Loucy (cell line): Measurements from ENCODE around the gene KCNQ2.

Experiments used
- H2AFZ ChIP-seq: fragments of 200-600 bp; sonication (generic); 2 replicates; pipeline ENCODE4 v1.6.0; 2016; ENCODE audit warnings: antibody characterized with exemption, mild to moderate bottlenecking, low read length, moderate library complexity
- H3F3A ChIP-seq: fragments of 200-600 bp; 2 replicates; pipeline ENCODE4 v1.6.0; 2016; ENCODE audit warnings: antibody characterized with exemption, low read depth, mild to moderate bottlenecking
- H3K27me3 ChIP-seq: fragments of 200-600 bp; sonication (generic); 2 replicates; pipeline ENCODE4 v1.6.1; 2014; ENCODE audit warnings: low read length, mild to moderate bottlenecking; ENCODE audit not compliant: insufficient read depth, poor library complexity, severe bottlenecking
- H3K36me3 ChIP-seq: fragments of 200-600 bp; sonication (generic); 2 replicates; pipeline ENCODE4 v1.6.1; 2016; ENCODE audit warnings: low read length; ENCODE audit not compliant: insufficient read depth
- H3K4me1 ChIP-seq: fragments of 200-600 bp; sonication (generic); 2 replicates; pipeline ENCODE4 v1.5.1; 2014; ENCODE audit warnings: low read length, mild to moderate bottlenecking; ENCODE audit not compliant: insufficient read depth, poor library complexity, severe bottlenecking
- H3K4me2 ChIP-seq: fragments of 200-600 bp; sonication (generic); 2 replicates; pipeline ENCODE4 v1.6.0; 2014; ENCODE audit warnings: antibody characterized with exemption, low read length, low read depth, mild to moderate bottlenecking; ENCODE audit not compliant: poor library complexity, severe bottlenecking
- H3K4me3 ChIP-seq: fragments of 200-600 bp; sonication (generic); 2 replicates; pipeline ENCODE4 v1.5.1; 2014; ENCODE audit warnings: low read length, mild to moderate bottlenecking, mixed read lengths; ENCODE audit not compliant: poor library complexity, severe bottlenecking
- H3K79me2 ChIP-seq: fragments of 200-600 bp; sonication (generic); 2 replicates; pipeline ENCODE4 v1.6.1; 2014; ENCODE audit warnings: low read length; ENCODE audit not compliant: insufficient read depth
- H3K9ac ChIP-seq: fragments of 200-600 bp; sonication (generic); 2 replicates; pipeline ENCODE4 v1.6.0; 2014; ENCODE audit warnings: mild to moderate bottlenecking, low read depth, low read length, moderate library complexity; ENCODE audit not compliant: poor library complexity, severe bottlenecking
- H3K9me2 ChIP-seq: fragments of 200-600 bp; sonication (generic); replicated peaks from 2 replicates; pipeline ENCODE4 v1.6.1; 2016; ENCODE audit warnings: low read depth, low read length, mixed read lengths
- H3K9me3 ChIP-seq: fragments of 200-600 bp; sonication (generic); 2 replicates; pipeline ENCODE4 v1.6.1; 2014; ENCODE audit warnings: mild to moderate bottlenecking, antibody characterized with exemption, low read length, low read depth; ENCODE audit not compliant: insufficient read depth
- H4K20me1 ChIP-seq: fragments of 200-600 bp; sonication (generic); 2 replicates; pipeline ENCODE4 v1.6.0; 2014; ENCODE audit warnings: antibody characterized with exemption, low read length, mild to moderate bottlenecking; ENCODE audit not compliant: insufficient read depth, poor library complexity, severe bottlenecking
- CTCF ChIP-seq: fragments of 200-600 bp; sonication (generic); conservative IDR thresholded peaks from 2 replicates; pipeline ENCODE4 v1.5.1; 2014; ENCODE audit warnings: mild to moderate bottlenecking, antibody characterized with exemption, low read length
- EZH2phosphoT487 ChIP-seq: fragments of 200-600 bp; IDR thresholded peaks from 2 replicates; pipeline ENCODE4 v1.6.1; 2018; ENCODE audit warnings: antibody characterized with exemption, mild to moderate bottlenecking, moderate library complexity, borderline replicate concordance

Gene KCNQ2

GRCh38 chr20:63488315-63489251 lies 16.1 kb upstream of the KCNQ2 start:
- no peak overlapping the region for H3K4me3 ChIP-seq

DNA sequence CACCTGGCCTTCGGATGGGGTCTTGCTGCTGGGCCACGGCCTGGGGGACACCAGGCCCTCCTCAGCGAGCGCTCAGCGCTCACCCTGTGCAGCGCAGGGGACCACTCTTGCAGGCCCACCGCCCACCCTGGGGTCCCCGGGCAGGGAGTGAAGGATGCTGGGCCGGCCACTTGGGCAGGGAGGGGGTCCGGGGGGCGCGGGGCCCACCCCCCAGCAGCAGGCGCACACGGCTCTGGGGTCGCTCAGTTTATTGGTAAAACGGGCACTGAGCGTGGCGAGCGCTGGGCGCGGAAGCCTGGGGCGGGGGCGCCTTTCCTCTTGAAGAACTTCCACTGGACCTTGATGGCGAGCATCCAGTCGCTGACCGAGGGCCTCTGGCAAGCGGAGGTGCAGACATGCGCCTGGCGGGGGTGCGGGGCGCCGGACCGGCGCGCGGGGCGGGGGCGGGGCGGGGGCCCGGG lies 15.4 kb upstream of the KCNQ2 start:
- Histone ChIP-seq H3K79me2 (no peaks in the 10 kb centered on the region), H3K9me2 (no peaks in the 10 kb centered on the region), H3K36me3 (no peaks in the 10 kb centered on the region), H3F3A (no peaks in the 10 kb centered on the region), H3K4me1 (peaks cover 6% of the 10 kb centered on the region), H2AFZ (no peak overlapping the region), H3K9me3 (no peaks in the 10 kb centered on the region), H3K27me3 (no peaks in the 10 kb centered on the region), H4K20me1 (no peaks in the 10 kb centered on the region), H3K4me3 (no peak overlapping the region), H3K4me2 (no peak overlapping the region), H3K9ac (no peak overlapping the region)
- TF ChIP-seq EZH2phosphoT487 (no peak), CTCF (no peak)

More at GRCh38 chr20:63488315-63489251, 16.1 kb upstream of the KCNQ2 start:
- no peaks in the 10 kb centered on the region for H3F3A ChIP-seq
- no peaks in the 10 kb centered on the region for H3K36me3 ChIP-seq
- TF ChIP-seq CTCF (no peak), EZH2phosphoT487 (no peak)
- H3K79me2 ChIP-seq: no peaks in the 10 kb centered on the region
- no peak overlapping the region for H3K4me2 ChIP-seq
- H3K27me3 ChIP-seq: no peaks in the 10 kb centered on the region
- no peaks in the 10 kb centered on the region for H4K20me1 ChIP-seq
- no peak overlapping the region for H2AFZ ChIP-seq
- H3K9me2 ChIP-seq: no peaks in the 10 kb centered on the region
- H3K4me1 ChIP-seq: no peaks in the 10 kb centered on the region
- H3K9me3 ChIP-seq: no peaks in the 10 kb centered on the region
- H3K9ac ChIP-seq: no peak overlapping the region

DNA sequence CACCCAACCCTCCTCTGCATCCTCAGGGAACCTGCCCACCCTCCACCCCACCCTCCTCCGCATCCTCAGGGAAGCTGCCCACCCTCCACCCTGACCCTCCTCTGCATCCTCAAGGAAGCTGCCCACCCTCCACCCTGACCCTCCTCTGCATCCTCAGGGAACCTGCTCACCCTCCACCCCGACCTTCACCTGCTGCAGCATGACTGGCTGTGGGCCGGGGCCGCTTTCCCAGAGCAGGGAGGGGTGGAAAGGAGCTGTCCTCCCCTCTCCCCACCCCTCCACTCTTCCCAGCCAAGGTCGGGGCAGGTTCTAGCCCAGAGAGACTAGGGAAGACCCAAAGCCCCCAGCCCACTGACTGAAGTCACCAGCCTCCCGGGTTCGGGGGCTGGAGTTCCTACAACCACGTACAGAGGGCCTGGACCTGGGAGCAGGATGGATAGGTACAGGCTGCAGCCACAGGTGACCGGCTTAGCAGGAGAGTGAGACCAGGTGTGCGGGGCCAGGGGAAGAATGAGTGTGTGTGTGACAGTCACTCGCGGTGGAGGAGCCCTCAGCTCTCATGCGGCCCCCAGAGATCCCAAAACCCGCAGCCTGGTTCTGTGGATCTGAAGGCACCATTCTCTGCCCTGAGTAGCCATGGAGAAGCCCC lies 14.8 kb upstream of the KCNQ2 start:
- Histone ChIP-seq H3K4me3 (no peak overlapping the region), H3K4me2 (no peak overlapping the region)

More for the DNA sequence above, 14.8 kb upstream of the KCNQ2 start:
- H2AFZ ChIP-seq: no peak overlapping the region
- H3K27me3 ChIP-seq: no peaks in the 10 kb centered on the region
- H3K9me3 ChIP-seq: no peaks in the 10 kb centered on the region
- TF ChIP-seq CTCF: no peak
- TF ChIP-seq EZH2phosphoT487: no peak
- peaks cover 9% of the 10 kb centered on the region for H3K4me1 ChIP-seq
- H3F3A ChIP-seq: no peaks in the 10 kb centered on the region
- no peaks in the 10 kb centered on the region for H3K9me2 ChIP-seq
- H3K36me3 ChIP-seq: no peaks in the 10 kb centered on the region
- no peaks in the 10 kb centered on the region for H4K20me1 ChIP-seq
- H3K79me2 ChIP-seq: no peaks in the 10 kb centered on the region
- H3K9ac ChIP-seq: no peak overlapping the region
